HFF-Myc (cell line): Measurements from ENCODE around the gene SEPTIN1.

Experiments used
- DNase-seq: peaks from one replicate; pipeline ENCODE4 v3.0.0-alpha.2; 2011; ENCODE audit warnings: low read depth; ENCODE audit errors: extremely low read depth
- H3K4me3 ChIP-seq: replicated peaks from 2 replicates; pipeline ENCODE4 v1.5.1; 2011; ENCODE audit warnings: low read depth, mild to moderate bottlenecking, control low read depth, low read length
- CTCF ChIP-seq: IDR thresholded peaks from 2 replicates; pipeline ENCODE4 v1.5.1; 2012; ENCODE audit warnings: mild to moderate bottlenecking, low read depth, low read length, control low read depth; ENCODE audit errors: missing control alignments

SEPTIN1 gene

GRCh38 chr16:30418350-30419181, 36.2 kb upstream of the SEPTIN1 start:
- DNase-seq: no peak
- no peak for TF ChIP-seq CTCF
- H3K4me3 ChIP-seq: peak overlapping the region; percentile 42

- TF ChIP-seq CTCF: peak; percentile 5
- peak; percentile 80 for DNase-seq
- H3K4me3 ChIP-seq: peak overlapping the region; percentile 42
Observed at GRCh38 chr16:30417529-30418349, 35.4 kb upstream of the SEPTIN1 start.

- DNase-seq: no peak
- H3K4me3 ChIP-seq: peak overlapping the region; percentile 42
- TF ChIP-seq CTCF: no peak
Observed at GRCh38 chr16:30416624-30417528, 34.5 kb upstream of the SEPTIN1 start.

GRCh38 chr16:30416047-30416603, 33.8 kb upstream of the SEPTIN1 start:
- no peak for TF ChIP-seq CTCF
- H3K4me3 ChIP-seq: no peak overlapping the region
- no peak for DNase-seq

GRCh38 chr16:30414159-30414558, 31.8 kb upstream of the SEPTIN1 start:
- no peak for TF ChIP-seq CTCF
- no peak for DNase-seq
- H3K4me3 ChIP-seq: no peak overlapping the region

GRCh38 chr16:30413112-30413806, 30.9 kb upstream of the SEPTIN1 start:
- no peak overlapping the region for H3K4me3 ChIP-seq
- no peak for TF ChIP-seq CTCF
- DNase-seq: no peak
